GM12873 (cell line): ENCODE results near the gene SEMA5A.

ENCODE experiments used
- CTCF ChIP-seq: IDR thresholded peaks from 2 replicates; pipeline ENCODE4 v1.5.1; 2012; ENCODE audit warnings: low read depth, mild to moderate bottlenecking, moderate library complexity, low read length, control low read depth; ENCODE audit not compliant: insufficient read depth; ENCODE audit errors: missing control alignments

The SEMA5A gene

DNA sequence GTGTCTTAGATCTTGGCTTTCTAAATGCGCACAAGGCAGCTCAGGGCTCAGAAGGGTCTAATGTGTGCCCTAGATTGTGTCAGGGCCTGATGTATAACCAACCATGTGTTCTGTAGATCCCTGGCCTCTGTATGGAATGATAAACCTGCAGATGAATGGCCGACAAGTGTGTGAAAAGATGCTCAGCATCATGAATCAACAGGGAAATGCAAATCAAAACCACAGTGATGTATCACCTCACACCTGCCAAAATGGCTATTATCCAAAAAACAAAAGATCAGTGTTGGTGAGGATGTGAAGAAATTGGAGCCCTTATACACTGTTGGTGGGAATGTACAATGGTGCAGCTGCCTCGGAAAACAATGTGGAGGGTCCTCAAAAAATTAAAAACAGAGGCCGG, 489.8 kb downstream of the SEMA5A start:
- TF ChIP-seq CTCF, result no peak

- no peak for TF ChIP-seq CTCF
These were observed 490.9 kb downstream of the SEMA5A start for GRCh38 chr5:9054821-9055589.

- no peak for TF ChIP-seq CTCF
These were observed 491.6 kb downstream of the SEMA5A start for GRCh38 chr5:9054322-9054721.

- TF ChIP-seq CTCF, result no peak
These were observed 493.5 kb downstream of the SEMA5A start for GRCh38 chr5:9052421-9052820.

DNA sequence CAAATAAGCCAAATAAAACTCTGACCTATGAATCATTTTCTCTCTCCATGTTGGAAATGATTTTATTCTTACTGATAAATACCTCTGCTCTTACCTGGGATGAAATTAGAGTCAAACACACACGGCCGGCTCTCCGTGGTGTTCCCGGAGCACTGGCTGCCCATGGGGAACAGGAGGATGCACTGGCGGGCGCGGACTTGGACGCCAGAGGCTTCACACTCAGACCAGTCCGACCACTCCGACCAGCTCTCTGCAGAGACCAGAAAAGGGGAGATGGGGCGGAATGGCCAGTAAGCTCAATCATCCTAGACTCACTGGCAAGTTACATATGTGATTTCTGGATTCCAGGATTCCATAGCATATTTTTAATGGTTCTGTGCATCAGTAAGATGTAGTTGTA, 494.1 kb downstream of the SEMA5A start:
- no peak for TF ChIP-seq CTCF

DNA sequence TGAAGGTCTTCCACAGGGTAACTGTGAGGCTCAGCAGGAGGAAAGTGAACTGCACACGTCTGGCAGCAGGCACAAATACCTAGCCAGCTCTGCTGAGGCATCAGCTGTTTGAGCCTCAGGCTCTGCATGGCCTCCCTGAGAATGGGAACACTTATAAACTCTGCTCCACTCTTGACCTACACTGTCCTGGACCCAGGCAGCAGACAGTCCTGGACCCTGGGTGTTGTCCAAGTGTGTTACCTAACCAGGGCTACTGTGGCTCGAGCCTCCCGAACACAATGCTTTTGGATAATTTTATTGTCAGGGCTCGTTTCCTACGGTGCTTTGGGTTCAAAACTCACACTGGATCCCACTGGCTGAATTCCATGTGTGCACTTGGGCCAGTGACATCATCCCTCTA, 497.9 kb downstream of the SEMA5A start:
- no peak for TF ChIP-seq CTCF

DNA sequence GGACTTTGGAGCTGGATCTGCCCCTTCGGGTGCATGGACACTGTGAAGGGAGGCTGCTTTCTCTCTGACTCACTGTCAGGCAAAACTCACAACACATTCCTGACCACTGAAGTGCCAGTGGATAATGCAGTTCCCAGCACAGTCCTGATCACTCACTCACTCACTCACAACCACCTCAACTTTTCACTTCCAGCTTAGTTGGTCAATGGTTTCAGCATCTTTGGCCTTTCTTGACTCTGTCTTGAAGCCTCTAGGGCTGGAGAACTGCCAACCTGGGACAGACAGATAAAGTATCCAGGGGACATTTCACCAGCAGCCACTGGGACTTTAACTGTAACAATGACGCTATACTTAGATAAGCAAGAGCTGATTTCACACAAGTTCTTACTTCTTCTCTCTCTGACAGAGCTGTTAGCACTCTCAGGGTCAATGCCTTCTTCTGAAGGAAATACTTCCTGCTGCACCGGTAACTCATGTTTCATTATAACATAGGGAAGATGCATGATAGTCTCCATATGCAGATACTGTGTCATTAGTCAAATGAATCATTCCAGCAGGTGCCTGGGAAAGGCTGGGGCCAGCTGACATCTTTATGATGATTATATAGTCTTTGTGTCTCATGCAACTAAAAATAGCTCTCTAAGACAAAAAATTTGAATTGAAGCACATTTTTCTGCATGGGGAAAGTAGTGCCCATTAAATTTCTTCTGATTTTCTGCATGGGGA, 499.0 kb downstream of the SEMA5A start:
- no peak for TF ChIP-seq CTCF
